SK-N-SH treated with all-trans-retinoic acid at 6 μM for 48 hours (cell line): ENCODE data around the gene FAM222B.
A peak's percentile ranks its signal among the peaks of the same experiment; 100 is the strongest.

Experiments used
- ATAC-seq: fragments of 200-7000 bp; cut with Tn5 transposase; 3 replicates; pipeline ENCODE4 v1.9.1; 2020; ENCODE audit warnings: mild to moderate bottlenecking, moderate library complexity
- ARNTL ChIP-seq: fragments of 450-650 bp; formaldehyde crosslinking; IDR thresholded peaks from 2 replicates; pipeline ENCODE4 v1.5.0; 2020; ENCODE audit warnings: low read depth, mild to moderate bottlenecking, moderate library complexity, borderline replicate concordance
- BACH2 ChIP-seq: fragments of 250-450 bp; sonication (Bioruptor Pico); IDR thresholded peaks from 2 replicates; pipeline ENCODE4 v1.9.0; 2021; ENCODE audit warnings: mild to moderate bottlenecking, borderline replicate concordance
- ESRRG ChIP-seq: fragments of 250-450 bp; sonication (Bioruptor Pico); IDR thresholded peaks from 2 replicates; pipeline ENCODE4 v1.6.1; 2021; ENCODE audit warnings: mild to moderate bottlenecking
- GLIS3 ChIP-seq: fragments of 250-450 bp; sonication (Bioruptor Pico); IDR thresholded peaks from 2 replicates; pipeline ENCODE4 v1.5.0; 2020; ENCODE audit warnings: mild to moderate bottlenecking, moderate library complexity
- ISL1 ChIP-seq: fragments of 250-450 bp; sonication (Bioruptor Pico); IDR thresholded peaks from 2 replicates; pipeline ENCODE4 v2.1.2; 2022; ENCODE audit warnings: mild to moderate bottlenecking, moderate library complexity
- RARB ChIP-seq: fragments of 250-450 bp; sonication (Bioruptor Pico); IDR thresholded peaks from 2 replicates; pipeline ENCODE4 v1.8.0; 2021; ENCODE audit warnings: mild to moderate bottlenecking, moderate library complexity
- SNAI2 ChIP-seq: fragments of 250-450 bp; sonication (Bioruptor Pico); IDR thresholded peaks from 2 replicates; pipeline ENCODE4 v1.5.0; 2020; ENCODE audit warnings: mild to moderate bottlenecking, moderate library complexity
- ZC3H10 ChIP-seq: fragments of 250-450 bp; sonication (Bioruptor Pico); IDR thresholded peaks from 2 replicates; pipeline ENCODE4 v1.5.1; 2021; ENCODE audit warnings: mild to moderate bottlenecking, moderate library complexity
- ZFP3 ChIP-seq: fragments of 250-450 bp; sonication (Bioruptor Pico); IDR thresholded peaks from 2 replicates; pipeline ENCODE4 v1.5.0; 2020; ENCODE audit warnings: mild to moderate bottlenecking, moderate library complexity
- ZFP30 ChIP-seq: fragments of 450-650 bp; formaldehyde crosslinking; IDR thresholded peaks from 2 replicates; pipeline ENCODE4 v1.5.0; 2022; ENCODE audit warnings: mild to moderate bottlenecking, moderate library complexity
- ZNF565 ChIP-seq: fragments of 450-650 bp; formaldehyde crosslinking; conservative IDR thresholded peaks from 2 replicates; pipeline ENCODE4 v1.5.0; 2020; ENCODE audit warnings: low read depth, mild to moderate bottlenecking, moderate library complexity
- ZNF70 ChIP-seq: fragments of 450-650 bp; formaldehyde crosslinking; IDR thresholded peaks from 2 replicates; pipeline ENCODE4 v1.5.0; 2020; ENCODE audit warnings: mild to moderate bottlenecking, moderate library complexity
- TF ChIP-seq, protein P1 (sequence below): fragments of 250-450 bp; sonication (Bioruptor Pico); IDR thresholded peaks from 2 replicates; pipeline ENCODE4 v1.8.0; 2020; ENCODE audit warnings: mild to moderate bottlenecking, moderate library complexity, borderline replicate concordance
- TF ChIP-seq, protein P2 (sequence below): fragments of 250-450 bp; sonication (Bioruptor Pico); IDR thresholded peaks from 2 replicates; pipeline ENCODE4 v1.5.1; 2020; ENCODE audit warnings: low read depth, mild to moderate bottlenecking, moderate library complexity
- TF ChIP-seq, protein P3 (sequence below): fragments of 250-450 bp; sonication (Bioruptor Pico); IDR thresholded peaks from 2 replicates; pipeline ENCODE4 v1.8.0; 2021; ENCODE audit warnings: low read depth, mild to moderate bottlenecking, moderate library complexity, borderline replicate concordance
- TF ChIP-seq, protein P4 (sequence below): fragments of 250-450 bp; sonication (Bioruptor Pico); IDR thresholded peaks from 2 replicates; pipeline ENCODE4 v1.5.0; 2020; ENCODE audit warnings: mild to moderate bottlenecking, moderate library complexity
- TF ChIP-seq, protein P5 (sequence below): fragments of 250-450 bp; sonication (Bioruptor Pico); IDR thresholded peaks from 2 replicates; pipeline ENCODE4 v1.5.1; 2021; ENCODE audit warnings: mild to moderate bottlenecking, moderate library complexity

Gene FAM222B

DNA sequence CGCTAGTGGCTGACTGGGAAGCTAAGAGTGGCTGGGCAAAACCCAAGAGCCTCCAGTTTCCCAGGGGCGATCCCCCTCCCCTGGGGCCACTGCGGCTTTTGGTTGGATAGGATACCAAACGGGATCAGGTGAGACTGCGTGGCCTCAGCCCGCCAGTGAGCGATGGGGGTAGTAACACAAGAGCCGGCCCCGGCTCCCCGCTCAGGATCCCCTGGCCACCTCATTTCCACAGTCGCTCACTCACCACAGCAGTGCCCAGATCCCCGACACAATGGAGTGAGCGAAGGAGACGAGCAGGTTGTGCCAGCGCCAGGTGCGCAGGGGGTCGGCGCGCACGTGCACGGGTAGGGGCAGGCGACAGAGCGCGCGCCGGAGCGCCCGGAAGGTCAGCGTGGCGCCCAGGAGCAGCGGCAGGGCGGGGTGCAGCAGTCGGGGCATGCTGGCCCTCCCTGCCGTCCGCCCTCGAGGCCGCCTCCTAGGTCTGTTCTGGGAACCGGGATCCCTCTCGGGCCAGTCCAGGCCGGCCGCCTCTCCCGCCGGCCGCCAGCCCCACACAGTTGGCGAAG, 116.8 kb downstream of the FAM222B start:
- peak; percentile 53 for ATAC-seq

DNA sequence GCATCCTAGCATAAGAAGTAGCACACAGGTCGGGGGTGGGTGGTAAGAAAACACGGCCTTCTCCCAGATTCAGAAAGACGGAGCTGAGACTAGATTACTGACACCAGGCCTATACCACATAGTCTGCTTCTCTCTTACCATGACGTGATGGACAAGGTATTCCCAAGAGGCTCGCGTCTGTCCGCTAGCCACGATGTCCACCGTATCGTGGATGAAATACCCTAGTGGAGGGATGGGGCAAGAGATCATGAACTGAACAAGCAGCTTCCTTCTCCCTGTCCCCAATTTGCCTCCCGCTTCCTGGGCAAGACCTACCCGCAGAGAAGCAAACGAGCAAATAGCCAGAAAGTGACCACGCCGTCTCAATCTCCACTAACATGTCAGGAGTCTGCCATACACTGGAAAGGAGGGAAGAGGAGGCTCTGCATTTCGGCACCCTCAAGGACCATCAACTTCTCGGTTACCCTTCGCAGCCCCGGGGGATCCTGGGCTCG, 117.4 kb downstream of the FAM222B start:
- TF ChIP-seq RARB (CRISPR knock-in tag) (no peak), SNAI2 (CRISPR knock-in tag) (no peak), ARNTL (CRISPR knock-in tag) (no peak), ESRRG (CRISPR knock-in tag) (no peak), ZNF565 (CRISPR knock-in tag) (no peak), ZC3H10 (CRISPR knock-in tag) (no peak), ZNF70 (no peak), ZFP30 (CRISPR knock-in tag) (no peak), GLIS3 (CRISPR knock-in tag) (no peak; the same call in 1 of the 2 replicates), BACH2 (CRISPR knock-in tag) (no peak)
- TF ChIP-seq, protein P1, sequence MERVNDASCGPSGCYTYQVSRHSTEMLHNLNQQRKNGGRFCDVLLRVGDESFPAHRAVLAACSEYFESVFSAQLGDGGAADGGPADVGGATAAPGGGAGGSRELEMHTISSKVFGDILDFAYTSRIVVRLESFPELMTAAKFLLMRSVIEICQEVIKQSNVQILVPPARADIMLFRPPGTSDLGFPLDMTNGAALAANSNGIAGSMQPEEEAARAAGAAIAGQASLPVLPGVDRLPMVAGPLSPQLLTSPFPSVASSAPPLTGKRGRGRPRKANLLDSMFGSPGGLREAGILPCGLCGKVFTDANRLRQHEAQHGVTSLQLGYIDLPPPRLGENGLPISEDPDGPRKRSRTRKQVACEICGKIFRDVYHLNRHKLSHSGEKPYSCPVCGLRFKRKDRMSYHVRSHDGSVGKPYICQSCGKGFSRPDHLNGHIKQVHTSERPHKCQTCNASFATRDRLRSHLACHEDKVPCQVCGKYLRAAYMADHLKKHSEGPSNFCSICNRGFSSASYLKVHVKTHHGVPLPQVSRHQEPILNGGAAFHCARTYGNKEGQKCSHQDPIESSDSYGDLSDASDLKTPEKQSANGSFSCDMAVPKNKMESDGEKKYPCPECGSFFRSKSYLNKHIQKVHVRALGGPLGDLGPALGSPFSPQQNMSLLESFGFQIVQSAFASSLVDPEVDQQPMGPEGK (CRISPR knock-in tag), result 0 out of 2 replicates have a peak, but pooled peaks have one; percentile 10
- TF ChIP-seq, protein P2, sequence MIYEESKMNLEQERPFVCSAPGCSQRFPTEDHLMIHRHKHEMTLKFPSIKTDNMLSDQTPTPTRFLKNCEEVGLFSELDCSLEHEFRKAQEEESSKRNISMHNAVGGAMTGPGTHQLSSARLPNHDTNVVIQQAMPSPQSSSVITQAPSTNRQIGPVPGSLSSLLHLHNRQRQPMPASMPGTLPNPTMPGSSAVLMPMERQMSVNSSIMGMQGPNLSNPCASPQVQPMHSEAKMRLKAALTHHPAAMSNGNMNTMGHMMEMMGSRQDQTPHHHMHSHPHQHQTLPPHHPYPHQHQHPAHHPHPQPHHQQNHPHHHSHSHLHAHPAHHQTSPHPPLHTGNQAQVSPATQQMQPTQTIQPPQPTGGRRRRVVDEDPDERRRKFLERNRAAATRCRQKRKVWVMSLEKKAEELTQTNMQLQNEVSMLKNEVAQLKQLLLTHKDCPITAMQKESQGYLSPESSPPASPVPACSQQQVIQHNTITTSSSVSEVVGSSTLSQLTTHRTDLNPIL, result 0 out of 2 replicates have a peak, but pooled peaks have one; percentile 42
- TF ChIP-seq, protein P3, sequence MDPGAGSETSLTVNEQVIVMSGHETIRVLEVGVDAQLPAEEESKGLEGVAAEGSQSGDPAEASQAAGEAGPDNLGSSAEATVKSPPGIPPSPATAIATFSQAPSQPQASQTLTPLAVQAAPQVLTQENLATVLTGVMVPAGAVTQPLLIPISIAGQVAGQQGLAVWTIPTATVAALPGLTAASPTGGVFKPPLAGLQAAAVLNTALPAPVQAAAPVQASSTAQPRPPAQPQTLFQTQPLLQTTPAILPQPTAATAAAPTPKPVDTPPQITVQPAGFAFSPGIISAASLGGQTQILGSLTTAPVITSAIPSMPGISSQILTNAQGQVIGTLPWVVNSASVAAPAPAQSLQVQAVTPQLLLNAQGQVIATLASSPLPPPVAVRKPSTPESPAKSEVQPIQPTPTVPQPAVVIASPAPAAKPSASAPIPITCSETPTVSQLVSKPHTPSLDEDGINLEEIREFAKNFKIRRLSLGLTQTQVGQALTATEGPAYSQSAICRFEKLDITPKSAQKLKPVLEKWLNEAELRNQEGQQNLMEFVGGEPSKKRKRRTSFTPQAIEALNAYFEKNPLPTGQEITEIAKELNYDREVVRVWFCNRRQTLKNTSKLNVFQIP (CRISPR knock-in tag), result no peak
- ATAC-seq, result peak; percentile 1

More for the DNA sequence above, 116.8 kb downstream of the FAM222B start:
- TF ChIP-seq ISL1 (CRISPR knock-in tag) (no peak), ZFP3 (CRISPR knock-in tag) (no peak), ZNF70 (no peak), ESRRG (CRISPR knock-in tag) (no peak), ZNF565 (CRISPR knock-in tag) (no peak), BACH2 (CRISPR knock-in tag) (no peak), ZC3H10 (CRISPR knock-in tag) (no peak)
- TF ChIP-seq, protein P4, sequence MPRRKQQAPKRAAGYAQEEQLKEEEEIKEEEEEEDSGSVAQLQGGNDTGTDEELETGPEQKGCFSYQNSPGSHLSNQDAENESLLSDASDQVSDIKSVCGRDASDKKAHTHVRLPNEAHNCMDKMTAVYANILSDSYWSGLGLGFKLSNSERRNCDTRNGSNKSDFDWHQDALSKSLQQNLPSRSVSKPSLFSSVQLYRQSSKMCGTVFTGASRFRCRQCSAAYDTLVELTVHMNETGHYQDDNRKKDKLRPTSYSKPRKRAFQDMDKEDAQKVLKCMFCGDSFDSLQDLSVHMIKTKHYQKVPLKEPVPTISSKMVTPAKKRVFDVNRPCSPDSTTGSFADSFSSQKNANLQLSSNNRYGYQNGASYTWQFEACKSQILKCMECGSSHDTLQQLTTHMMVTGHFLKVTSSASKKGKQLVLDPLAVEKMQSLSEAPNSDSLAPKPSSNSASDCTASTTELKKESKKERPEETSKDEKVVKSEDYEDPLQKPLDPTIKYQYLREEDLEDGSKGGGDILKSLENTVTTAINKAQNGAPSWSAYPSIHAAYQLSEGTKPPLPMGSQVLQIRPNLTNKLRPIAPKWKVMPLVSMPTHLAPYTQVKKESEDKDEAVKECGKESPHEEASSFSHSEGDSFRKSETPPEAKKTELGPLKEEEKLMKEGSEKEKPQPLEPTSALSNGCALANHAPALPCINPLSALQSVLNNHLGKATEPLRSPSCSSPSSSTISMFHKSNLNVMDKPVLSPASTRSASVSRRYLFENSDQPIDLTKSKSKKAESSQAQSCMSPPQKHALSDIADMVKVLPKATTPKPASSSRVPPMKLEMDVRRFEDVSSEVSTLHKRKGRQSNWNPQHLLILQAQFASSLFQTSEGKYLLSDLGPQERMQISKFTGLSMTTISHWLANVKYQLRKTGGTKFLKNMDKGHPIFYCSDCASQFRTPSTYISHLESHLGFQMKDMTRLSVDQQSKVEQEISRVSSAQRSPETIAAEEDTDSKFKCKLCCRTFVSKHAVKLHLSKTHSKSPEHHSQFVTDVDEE (CRISPR knock-in tag), result no peak
- TF ChIP-seq, protein P5, sequence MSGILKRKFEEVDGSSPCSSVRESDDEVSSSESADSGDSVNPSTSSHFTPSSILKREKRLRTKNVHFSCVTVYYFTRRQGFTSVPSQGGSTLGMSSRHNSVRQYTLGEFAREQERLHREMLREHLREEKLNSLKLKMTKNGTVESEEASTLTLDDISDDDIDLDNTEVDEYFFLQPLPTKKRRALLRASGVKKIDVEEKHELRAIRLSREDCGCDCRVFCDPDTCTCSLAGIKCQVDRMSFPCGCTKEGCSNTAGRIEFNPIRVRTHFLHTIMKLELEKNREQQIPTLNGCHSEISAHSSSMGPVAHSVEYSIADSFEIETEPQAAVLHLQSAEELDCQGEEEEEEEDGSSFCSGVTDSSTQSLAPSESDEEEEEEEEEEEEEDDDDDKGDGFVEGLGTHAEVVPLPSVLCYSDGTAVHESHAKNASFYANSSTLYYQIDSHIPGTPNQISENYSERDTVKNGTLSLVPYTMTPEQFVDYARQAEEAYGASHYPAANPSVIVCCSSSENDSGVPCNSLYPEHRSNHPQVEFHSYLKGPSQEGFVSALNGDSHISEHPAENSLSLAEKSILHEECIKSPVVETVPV, result no peak
- TF ChIP-seq, protein P1 (CRISPR knock-in tag), result no peak
